ENCODE measurements around the gene GARRE1.
"Not testable (repeated sequence)": the region's sequence is repeated elsewhere in the genome, so short reads cannot be mapped to it uniquely, and the experiment has no call there.

Gene GARRE1

GRCh38 chr19:34243876-34244578 is 10.3 kb upstream of the GARRE1 start:
- H3K36me3 ChIP-seq = no peaks in the 10 kb centered on the region
- no peaks in the 10 kb centered on the region for H3K4me1 ChIP-seq (ENCODE audit: control insufficient read depth in 1 of 2, insufficient read depth in 1 of 2, low read depth in 1 of 2, low read length in 1 of 2)
- no peak overlapping the region for H3K4me3 ChIP-seq (ENCODE audit: low read depth in 1 of 2, low read length in 1 of 2)
- peaks cover 8% of the 10 kb centered on the region for H3K27me3 ChIP-seq
- H3K27ac ChIP-seq = no peak overlapping the region
- no peaks in the 10 kb centered on the region for H3K9me3 ChIP-seq
- TF ChIP-seq CTCF (IDR thresholded peaks at IDR 0.05) = no peak

GRCh38 chr19:34244611-34245299 is 9.6 kb upstream of the GARRE1 start:
- Histone ChIP-seq H3K4me3 (ENCODE audit: low read depth in 1 of 2, low read length in 1 of 2) (no peak overlapping the region), H3K4me1 (ENCODE audit: control insufficient read depth in 1 of 2, insufficient read depth in 1 of 2, low read depth in 1 of 2, low read length in 1 of 2) (no peaks in the 10 kb centered on the region), H3K9me3 (no peaks in the 10 kb centered on the region), H3K36me3 (no peaks in the 10 kb centered on the region), H3K27ac (no peak overlapping the region), H3K27me3 (peaks cover 16% of the 10 kb centered on the region)
- TF ChIP-seq CTCF (IDR thresholded peaks at IDR 0.05) = no peak

GRCh38 chr19:34246340-34246739 is 8.0 kb upstream of the GARRE1 start:
- no peak for TF ChIP-seq CTCF (IDR thresholded peaks at IDR 0.05)
- no peaks in the 10 kb centered on the region for H3K9me3 ChIP-seq
- no peaks in the 10 kb centered on the region for H3K36me3 ChIP-seq
- H3K4me3 ChIP-seq (ENCODE audit: low read depth in 1 of 2, low read length in 1 of 2) = no peak overlapping the region
- no peak overlapping the region for H3K27ac ChIP-seq
- H3K27me3 ChIP-seq = peaks cover 30% of the 10 kb centered on the region
- no peaks in the 10 kb centered on the region for H3K4me1 ChIP-seq (ENCODE audit: control insufficient read depth in 1 of 2, insufficient read depth in 1 of 2, low read depth in 1 of 2, low read length in 1 of 2)

GRCh38 chr19:34248941-34249340 is 5.4 kb upstream of the GARRE1 start:
- H3K4me1 ChIP-seq (ENCODE audit: control insufficient read depth in 1 of 2, insufficient read depth in 1 of 2, low read depth in 1 of 2, low read length in 1 of 2) = peaks cover 2 to 6% of the 10 kb centered on the region in 2 experiments
- no peak for TF ChIP-seq CTCF (IDR thresholded peaks at IDR 0.05)
- H3K27me3 ChIP-seq = peaks cover 43% of the 10 kb centered on the region
- H3K9me3 ChIP-seq = no peaks in the 10 kb centered on the region
- no peaks in the 10 kb centered on the region for H3K36me3 ChIP-seq
- no peak overlapping the region for H3K4me3 ChIP-seq (ENCODE audit: low read depth in 1 of 2, low read length in 1 of 2)
- no peak overlapping the region for H3K27ac ChIP-seq

- H3K9me3 ChIP-seq; H3K36me3 ChIP-seq; H3K27ac ChIP-seq; H3K4me3 ChIP-seq (ENCODE audit: low read depth in 1 of 2, low read length in 1 of 2): not testable (repeated sequence)
- Histone ChIP-seq H3K4me1 (ENCODE audit: control insufficient read depth in 1 of 2, insufficient read depth in 1 of 2, low read depth in 1 of 2, low read length in 1 of 2) (peaks cover 12 to 16% of the 10 kb centered on the region in 2 experiments), H3K27me3 (peaks cover 82% of the 10 kb centered on the region)
Observed at GRCh38 chr19:34253167-34253566, 1.2 kb upstream of the GARRE1 start.

GRCh38 chr19:34253681-34254045 is 691 bp upstream of the GARRE1 start:
- H3K36me3 ChIP-seq, H3K27ac ChIP-seq, H3K9me3 ChIP-seq: not testable (repeated sequence)
- peak overlapping the region; percentile 52 to 87 for H3K4me3 ChIP-seq (ENCODE audit: low read depth in 1 of 2, low read length in 1 of 2)
- H3K4me1 ChIP-seq (ENCODE audit: control insufficient read depth in 1 of 2, insufficient read depth in 1 of 2, low read depth in 1 of 2, low read length in 1 of 2) = peaks cover 12 to 16% of the 10 kb centered on the region in 2 experiments
- H3K27me3 ChIP-seq = peaks cover 83% of the 10 kb centered on the region
